Measurements from ENCODE around the gene MUL1. TPM values are rescaled to one million over a fixed set of nuclear protein-coding genes. Genes with fewer than 3 reads are reported as not detected.
A peak's percentile ranks its signal among the peaks of the same experiment; 100 is the strongest.

Gene MUL1
- total RNA-seq, 2 donors from 2014 or later, result 29.8 to 34.1 TPM

- H3K9ac ChIP-seq (ENCODE audit: low read depth in 2 of 2, low read length in 2 of 2), result no peak overlapping the region
- intact Hi-C loops (cut with DNase I), result loop anchor here (5.0 kb wide), 3 partner anchors 114 to 279 kb away; no protein-coding TSS in a partner anchor
- H3K4me1 ChIP-seq, result no peaks in the 10 kb centered on the region
- H3K4me3 ChIP-seq, result no peak overlapping the region
- no peak overlapping the region for H3K27ac ChIP-seq
- H3K36me3 ChIP-seq, result no peaks in the 10 kb centered on the region
- TF ChIP-seq CTCF (IDR thresholded peaks at IDR 0.05), result no peak
- no peak for DNase-seq
- no peaks in the 10 kb centered on the region for H3K9me3 ChIP-seq
- H3K27me3 ChIP-seq, result no peaks in the 10 kb centered on the region
These were observed 16.8 kb downstream of the MUL1 start for GRCh38 chr1:20491178-20491577.

GRCh38 chr1:20487236-20487590 is 20.7 kb downstream of the MUL1 start:
- Histone ChIP-seq H3K9me3 (no peaks in the 10 kb centered on the region), H3K4me1 (no peaks in the 10 kb centered on the region), H3K27ac (peak overlapping the region; percentile 92), H3K27me3 (no peaks in the 10 kb centered on the region), H3K9ac (ENCODE audit: low read depth in 2 of 2, low read length in 2 of 2) (peak overlapping the region in 1 of 2 donors; percentile 91), H3K36me3 (no peaks in the 10 kb centered on the region), H3K4me3 (peak overlapping the region; percentile 85)
- intact Hi-C loops (cut with DNase I), result no loop called here
- no peak for DNase-seq
- TF ChIP-seq CTCF (IDR thresholded peaks at IDR 0.05), result no peak

GRCh38 chr1:20486457-20487235 is 21.3 kb downstream of the MUL1 start:
- Histone ChIP-seq H3K4me3 (peak overlapping the region; percentile 85), H3K9me3 (no peaks in the 10 kb centered on the region), H3K27me3 (no peaks in the 10 kb centered on the region), H3K27ac (peak overlapping the region; percentile 92), H3K9ac (ENCODE audit: low read depth in 2 of 2, low read length in 2 of 2) (peak overlapping the region; percentile 79 to 91), H3K4me1 (peaks cover 5% of the 10 kb centered on the region), H3K36me3 (no peaks in the 10 kb centered on the region)
- no peak for TF ChIP-seq CTCF (IDR thresholded peaks at IDR 0.05)
- DNase-seq, result peak; percentile 90
- intact Hi-C loops (cut with DNase I), result no loop called here

- Histone ChIP-seq H3K27me3 (no peaks in the 10 kb centered on the region), H3K36me3 (no peaks in the 10 kb centered on the region), H3K27ac (peak within 1 kb of the TSS; percentile 92), H3K9me3 (no peaks in the 10 kb centered on the region), H3K4me1 (peaks cover 5% of the 10 kb centered on the region), H3K4me3 (peak within 1 kb of the TSS; percentile 85), H3K9ac (ENCODE audit: low read depth in 2 of 2, low read length in 2 of 2) (peak within 1 kb of the TSS; percentile 79 to 98)
- no peak for TF ChIP-seq CTCF (IDR thresholded peaks at IDR 0.05)
- peak; percentile 82 for DNase-seq
- intact Hi-C loops (cut with DNase I), result no loop called here
These were observed 22.2 kb downstream of the MUL1 start, which contains the start of gene CAMK2N1 for GRCh38 chr1:20485527-20486456. Gene CAMK2N1 (minus strand): TSS chr1:20486210. CDS start chr1:20485379, 831 bp downstream.
